SK-N-MC (cell line): ENCODE measurements around the gene KDM4B.

ENCODE experiments used
- EZH2 ChIP-seq: fragments of 200-600 bp; sonication (generic); IDR thresholded peaks from one replicate; pipeline ENCODE4 v1.6.1; 2017; ENCODE audit warnings: antibody characterized with exemption
- POLR2AphosphoS5 ChIP-seq: IDR thresholded peaks from 2 replicates; pipeline ENCODE4 v1.6.1; 2012; ENCODE audit warnings: mild to moderate bottlenecking, low read depth, low read length, borderline replicate concordance

DNA sequence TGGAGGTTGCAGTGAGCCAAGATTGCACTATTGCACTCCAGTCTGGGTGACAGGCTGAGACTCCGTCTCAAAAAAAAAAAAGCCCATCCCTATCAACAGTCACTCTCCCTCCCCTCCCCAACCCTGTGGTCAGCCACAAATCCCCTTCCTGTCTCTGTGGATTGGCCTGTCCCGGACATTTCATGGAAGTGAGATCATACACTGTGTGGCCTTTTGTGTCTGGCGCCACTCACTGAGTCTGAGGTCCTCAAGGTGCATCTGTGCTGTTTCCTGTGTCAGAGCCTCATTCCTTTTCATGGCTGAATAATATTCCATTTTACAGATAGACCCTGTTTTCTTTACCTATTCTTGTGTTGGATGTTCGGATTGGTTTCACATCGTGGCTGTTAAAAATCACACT is 222.2 kb downstream of the KDM4B start:
- no peak for TF ChIP-seq EZH2
- no peak for TF ChIP-seq POLR2AphosphoS5
